ENCODE measurements around the gene TRPM5. TPM values are rescaled to one million over a fixed set of nuclear protein-coding genes. Genes with fewer than 3 reads are reported as not detected.

Gene TRPM5
- total and polyA plus RNA-seq, 3 donors from 2014 or later, result 0.46 to 1.1 (median 0.94) TPM

- DNase-seq, result no peak
- TF ChIP-seq CTCF (IDR thresholded peaks at IDR 0.05) (no peak), POLR2A (IDR thresholded peaks at IDR 0.05) (no peak)
- no peaks in the 10 kb centered on the region for H3K9me3 ChIP-seq
- no peaks in the 10 kb centered on the region for H3K27me3 ChIP-seq
- no peaks in the 10 kb centered on the region for H3K36me3 ChIP-seq (ENCODE audit: low read depth, missing control alignments)
- 71 to 79% methylated on average over 7 to 8 of the region's 8 CpGs for WGBS, 2 donors
- H3K4me1 ChIP-seq, result no peaks in the 10 kb centered on the region
- intact Hi-C loops (cut with DNase I; ENCODE audit: low total_unique reads), result no loop called here
- H3K4me3 ChIP-seq, result no peak overlapping the region
- H3K27ac ChIP-seq, result no peak overlapping the region
Measured at GRCh38 chr11:2477936-2478335, 33.6 kb upstream of the TRPM5 start.

- no peaks in the 10 kb centered on the region for H3K27me3 ChIP-seq
- H3K4me1 ChIP-seq, result no peaks in the 10 kb centered on the region
- no peak overlapping the region for H3K4me3 ChIP-seq
- intact Hi-C loops (cut with DNase I; ENCODE audit: low total_unique reads), result no loop called here
- WGBS, 2 donors, result 40 to 60% methylated on average over 3 of the region's 3 CpGs
- no peaks in the 10 kb centered on the region for H3K9me3 ChIP-seq
- no peak for DNase-seq
- H3K27ac ChIP-seq, result no peak overlapping the region
- TF ChIP-seq CTCF (IDR thresholded peaks at IDR 0.05) (no peak), POLR2A (IDR thresholded peaks at IDR 0.05) (no peak)
- H3K36me3 ChIP-seq (ENCODE audit: low read depth, missing control alignments), result no peaks in the 10 kb centered on the region
Measured at GRCh38 chr11:2477254-2477653, 32.9 kb upstream of the TRPM5 start.

- Histone ChIP-seq H3K9me3 (no peaks in the 10 kb centered on the region), H3K36me3 (ENCODE audit: low read depth, missing control alignments) (no peaks in the 10 kb centered on the region), H3K4me1 (no peaks in the 10 kb centered on the region), H3K27ac (no peak overlapping the region), H3K4me3 (no peak overlapping the region), H3K27me3 (no peaks in the 10 kb centered on the region)
- WGBS, 2 donors, result 81 to 83% methylated on average over 17 of the region's 17 CpGs
- no peak for TF ChIP-seq CTCF (IDR thresholded peaks at IDR 0.05)
- TF ChIP-seq POLR2A (IDR thresholded peaks at IDR 0.05), result no peak
- intact Hi-C loops (cut with DNase I; ENCODE audit: low total_unique reads), result no loop called here
- DNase-seq, result no peak
Measured at GRCh38 chr11:2475136-2475918, 31.0 kb upstream of the TRPM5 start.

GRCh38 chr11:2474059-2474901, 30.0 kb upstream of the TRPM5 start:
- Histone ChIP-seq H3K4me3 (no peak overlapping the region), H3K27me3 (no peaks in the 10 kb centered on the region), H3K36me3 (ENCODE audit: low read depth, missing control alignments) (no peaks in the 10 kb centered on the region), H3K27ac (no peak overlapping the region), H3K4me1 (no peaks in the 10 kb centered on the region), H3K9me3 (no peaks in the 10 kb centered on the region)
- WGBS, 2 donors, result 88 to 91% methylated on average over 3 to 14 of the region's 19 CpGs
- DNase-seq, result no peak
- TF ChIP-seq POLR2A (IDR thresholded peaks at IDR 0.05) (no peak), CTCF (IDR thresholded peaks at IDR 0.05) (no peak)
- intact Hi-C loops (cut with DNase I; ENCODE audit: low total_unique reads), result no loop called here

Data from testis (tissue), 3 donors.